Non-pigmented ciliary epithelial cell (primary cell): ENCODE measurements around the gene ENG.
"Not testable (repeated sequence)": the region's sequence is repeated elsewhere in the genome, so short reads cannot be mapped to it uniquely, and the experiment has no call there.

Source experiments
- DNase-seq: peaks from one replicate; pipeline ENCODE4 v3.0.0-alpha.2; 2010; ENCODE audit warnings: low read depth

The ENG gene

DNA sequence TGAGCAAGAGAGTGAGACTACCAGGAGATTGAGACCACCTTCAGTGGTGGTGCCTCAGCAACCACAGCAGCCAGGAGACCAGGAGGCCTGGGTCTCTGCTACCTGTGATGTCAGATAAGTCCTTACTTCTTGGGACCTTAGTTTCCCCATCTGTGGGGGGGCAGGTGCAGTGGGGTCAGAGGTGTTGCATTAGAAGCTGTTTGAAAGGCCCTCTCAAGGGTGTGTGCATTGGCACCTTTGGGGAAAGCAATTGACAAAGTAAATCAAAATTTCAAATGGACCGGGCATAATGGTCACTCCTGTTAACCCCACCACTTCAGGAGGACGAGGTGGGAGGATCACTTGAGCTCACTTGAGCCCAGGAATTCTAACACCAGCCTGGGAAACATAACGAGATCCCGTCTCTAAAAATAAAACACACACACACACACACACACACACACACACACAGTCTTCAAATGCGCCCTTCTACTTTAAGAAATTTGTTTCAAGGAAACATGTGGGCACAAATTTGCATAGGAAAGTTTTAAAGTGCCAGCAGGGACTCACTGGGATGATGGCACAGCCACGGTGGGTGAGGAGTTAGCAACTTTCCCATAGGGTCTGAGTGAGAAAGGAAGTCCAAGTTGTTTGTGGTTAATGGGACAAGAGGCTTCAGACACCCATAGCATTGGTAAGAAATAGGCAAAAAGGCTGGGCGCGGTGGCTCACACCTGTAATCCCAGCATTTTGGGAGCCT is 24.4 kb upstream of the ENG start:
- DNase-seq: no peak

DNA sequence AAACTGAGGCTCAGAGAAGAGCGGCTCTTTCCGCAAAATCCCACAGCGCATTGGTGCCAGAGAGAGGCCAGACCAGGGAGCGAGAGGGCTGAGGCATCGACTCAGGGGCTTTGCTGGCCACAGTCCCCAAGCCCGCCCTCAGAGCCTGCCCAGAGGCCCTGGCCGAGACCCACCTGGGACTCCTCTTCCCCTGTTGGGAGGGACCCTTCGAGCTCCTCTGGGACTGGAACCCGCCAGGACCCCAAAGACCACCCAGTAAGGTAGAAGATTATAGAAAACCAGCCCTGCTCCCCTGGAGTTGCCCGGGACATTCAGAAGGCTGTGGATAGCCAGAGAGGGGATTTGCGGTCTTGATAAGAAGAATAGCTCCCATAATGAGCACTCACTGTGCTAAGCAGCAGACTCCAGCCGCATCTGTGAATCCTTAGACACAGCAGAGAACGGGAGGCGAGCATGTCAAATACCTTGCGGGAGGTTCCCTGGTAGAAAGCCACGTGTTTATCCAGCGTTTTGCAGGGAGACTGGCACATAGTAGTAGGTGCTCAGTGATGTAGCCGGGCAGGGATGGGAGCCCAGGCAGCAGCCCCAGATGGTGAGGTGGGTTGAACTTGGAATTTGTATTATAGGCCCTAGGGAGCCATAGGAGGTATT is 23.7 kb upstream of the ENG start:
- DNase-seq: no peak

- DNase-seq: no peak
Observed at GRCh38 chr9:127877566-127877998, 23.1 kb upstream of the ENG start, which contains the start of gene AK1. TSS of gene AK1 (minus strand) at chr9:127877675. CDS start at chr9:127874617, 3,058 bp downstream.

DNA sequence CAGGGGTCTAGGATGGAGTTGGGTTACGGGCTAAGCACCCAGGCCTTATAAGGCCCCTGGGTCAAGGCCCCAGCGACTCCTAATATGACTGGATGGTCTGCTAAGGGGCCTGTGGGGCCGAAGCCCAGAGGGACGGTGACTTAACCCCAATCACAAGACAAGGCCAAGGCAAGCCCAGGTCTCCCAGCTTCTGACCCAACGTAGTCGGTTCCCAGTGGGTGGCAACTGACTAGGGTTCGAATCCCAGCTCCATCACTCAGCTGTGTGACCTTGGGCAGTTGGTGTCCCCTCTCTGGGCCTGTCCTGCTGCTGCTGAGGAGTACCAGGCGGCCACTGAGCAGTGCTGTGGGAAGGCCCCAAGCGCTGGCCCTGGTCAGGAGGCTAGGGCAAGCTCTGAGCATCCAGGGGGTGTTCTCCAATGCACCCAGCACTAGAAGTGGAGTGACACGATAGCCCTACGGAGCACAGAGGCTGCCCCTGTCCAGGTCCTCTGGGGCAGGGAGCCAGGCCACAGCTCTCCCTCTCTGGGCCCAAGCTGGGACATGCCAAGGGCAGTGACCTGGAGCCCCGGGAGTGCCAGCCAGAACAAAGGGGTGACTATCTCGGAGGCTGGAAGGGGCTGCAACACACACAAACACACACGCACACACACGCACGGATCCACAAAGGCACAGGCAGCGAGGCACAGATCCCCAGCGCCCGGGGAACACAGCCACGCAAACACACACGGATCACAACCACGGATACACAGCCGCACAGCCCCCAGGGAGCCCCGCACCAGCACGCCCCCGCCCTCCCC is 22.5 kb upstream of the ENG start:
- DNase-seq: no peak

DNA sequence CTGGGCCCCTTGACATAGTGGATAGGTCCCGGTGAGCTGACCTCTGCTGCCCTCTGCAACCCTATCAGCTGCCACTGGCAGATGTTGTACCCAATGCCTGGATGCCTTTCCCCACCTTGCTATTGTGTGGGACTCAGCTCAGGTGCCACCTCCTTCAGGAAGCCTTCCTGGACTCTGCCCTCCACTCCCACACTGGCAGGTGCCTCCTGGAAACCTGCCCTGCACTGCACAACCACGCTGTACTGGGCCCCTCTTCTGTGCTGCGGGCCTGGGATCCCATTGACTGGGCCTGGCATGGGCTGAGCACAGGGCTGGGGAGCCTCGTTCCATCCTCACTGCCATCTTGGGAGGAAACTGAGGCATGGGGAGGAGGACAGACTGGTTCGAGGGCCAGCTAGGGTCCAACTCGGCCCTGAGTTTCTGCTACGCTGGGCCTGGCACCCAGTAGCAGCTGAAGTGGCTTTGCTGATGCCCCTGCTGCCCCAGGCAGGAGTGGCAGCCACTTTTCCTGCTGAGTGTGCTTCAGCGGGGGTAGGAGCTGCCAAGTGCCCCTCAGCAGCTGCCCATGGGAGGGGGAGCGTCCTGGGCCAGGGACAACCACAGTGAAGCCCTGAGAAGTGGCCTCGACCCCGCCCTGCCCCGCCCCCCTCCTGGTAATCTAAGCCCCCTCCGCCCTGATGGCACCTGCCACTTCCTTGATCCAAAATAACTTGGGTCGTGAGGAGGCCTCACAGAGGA is 21.7 kb upstream of the ENG start:
- no peak for DNase-seq

DNA sequence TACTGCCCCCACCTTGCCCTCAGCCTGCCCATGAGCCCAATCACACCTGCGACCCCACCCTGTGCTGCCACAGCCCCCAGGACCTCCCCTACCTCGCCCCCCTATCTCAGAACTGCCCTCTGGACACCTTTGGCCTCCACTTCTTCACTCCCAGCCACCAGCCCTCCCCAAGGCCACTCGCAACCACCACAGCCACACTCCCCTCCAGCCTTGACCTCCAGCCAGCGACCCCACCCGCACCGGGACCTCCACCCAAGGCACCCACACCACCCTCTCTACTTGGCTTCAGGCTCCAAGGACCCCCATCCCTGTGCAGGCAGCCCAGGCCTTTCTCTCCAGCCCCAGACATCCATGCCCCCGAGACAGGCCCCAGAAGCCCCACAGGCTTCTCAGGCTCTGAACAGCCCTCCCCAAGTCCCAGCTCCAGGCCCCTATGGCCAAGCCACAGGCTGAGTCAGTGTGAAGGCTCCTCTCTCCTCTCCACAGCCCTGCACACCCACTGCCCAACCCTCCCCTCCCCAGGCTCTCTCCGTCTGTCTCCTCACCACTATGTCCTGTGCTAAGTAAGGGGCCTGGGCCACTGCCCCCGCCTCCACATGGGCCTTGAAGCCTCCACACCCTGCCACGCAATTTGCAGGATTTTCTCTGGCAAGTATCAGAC is 21.0 kb upstream of the ENG start:
- DNase-seq: peak; percentile 22

- no peak for DNase-seq
Observed at GRCh38 chr9:127874301-127875221, 20.1 kb upstream of the ENG start.

DNA sequence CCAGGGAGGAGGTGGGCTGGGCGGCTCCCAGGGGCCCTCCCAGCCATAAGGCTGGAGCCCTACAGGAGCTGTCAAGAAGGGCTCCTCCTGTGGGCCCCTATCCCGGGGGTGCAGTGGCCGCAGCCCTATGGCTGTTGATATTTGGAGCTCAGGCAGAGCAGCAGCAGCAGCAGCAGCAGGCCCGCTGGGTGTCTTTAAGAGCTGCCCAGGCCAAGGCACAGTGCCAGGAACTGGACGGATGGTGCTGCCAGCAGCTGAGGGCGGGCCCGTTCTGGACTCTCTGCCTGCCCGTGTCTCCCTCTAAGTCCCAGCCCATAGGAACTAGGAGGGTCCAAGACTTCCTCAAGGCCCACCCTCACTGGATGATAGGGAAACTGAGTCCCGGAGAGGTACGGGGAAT is 19.4 kb upstream of the ENG start:
- DNase-seq: no peak

DNA sequence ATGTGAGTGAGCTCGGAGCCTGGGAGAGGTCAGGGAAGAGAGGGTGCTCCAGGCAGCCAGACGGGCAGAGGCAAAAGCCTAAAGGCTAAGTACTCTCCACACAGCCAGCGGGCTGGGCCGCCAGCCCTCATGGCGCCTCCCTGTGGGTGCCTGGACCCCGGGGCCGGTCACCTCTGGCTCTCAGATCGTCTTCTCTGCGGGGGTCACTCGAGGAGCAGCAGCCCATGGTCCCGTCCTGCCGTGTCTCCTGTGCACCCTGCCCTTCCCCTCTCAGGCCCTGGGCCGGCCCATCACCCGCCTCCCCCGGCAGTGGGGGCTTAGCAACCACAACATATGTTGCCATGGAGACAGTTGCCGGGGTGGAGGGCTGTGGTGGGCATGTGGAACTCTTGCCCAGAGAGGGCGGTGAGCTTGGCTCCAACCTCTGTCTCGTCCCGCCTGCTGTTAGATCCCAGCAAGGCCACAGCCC is 18.8 kb upstream of the ENG start:
- DNase-seq: no peak

GRCh38 chr9:127872369-127873222 is 18.1 kb upstream of the ENG start:
- no peak for DNase-seq

DNA sequence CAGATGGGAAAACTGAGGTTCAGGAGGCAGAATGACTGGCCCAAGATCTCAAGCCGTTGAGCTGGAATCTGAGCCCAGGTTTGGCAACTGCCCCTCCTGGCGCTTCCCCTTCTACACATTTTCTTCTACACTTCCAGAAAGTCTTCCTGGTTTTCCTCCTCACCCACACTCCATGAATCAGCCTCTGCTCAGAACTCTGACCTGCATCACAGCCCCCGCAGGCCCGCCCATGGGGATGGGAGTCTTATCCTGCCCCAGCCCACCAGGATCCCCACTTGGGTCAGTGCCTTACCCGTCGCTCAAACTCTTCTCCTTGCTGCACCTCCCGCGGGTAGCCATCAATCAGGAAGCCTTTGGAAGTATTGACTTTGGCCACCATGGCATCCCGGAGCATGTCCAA is 17.1 kb upstream of the ENG start:
- DNase-seq: no peak

GRCh38 chr9:127870887-127871286 is 16.4 kb upstream of the ENG start:
- DNase-seq: no peak

- not testable (repeated sequence) for DNase-seq
Observed at GRCh38 chr9:127870153-127870491, 15.7 kb upstream of the ENG start.

- DNase-seq: no peak
Observed at GRCh38 chr9:127869310-127870152, 15.1 kb upstream of the ENG start.

DNA sequence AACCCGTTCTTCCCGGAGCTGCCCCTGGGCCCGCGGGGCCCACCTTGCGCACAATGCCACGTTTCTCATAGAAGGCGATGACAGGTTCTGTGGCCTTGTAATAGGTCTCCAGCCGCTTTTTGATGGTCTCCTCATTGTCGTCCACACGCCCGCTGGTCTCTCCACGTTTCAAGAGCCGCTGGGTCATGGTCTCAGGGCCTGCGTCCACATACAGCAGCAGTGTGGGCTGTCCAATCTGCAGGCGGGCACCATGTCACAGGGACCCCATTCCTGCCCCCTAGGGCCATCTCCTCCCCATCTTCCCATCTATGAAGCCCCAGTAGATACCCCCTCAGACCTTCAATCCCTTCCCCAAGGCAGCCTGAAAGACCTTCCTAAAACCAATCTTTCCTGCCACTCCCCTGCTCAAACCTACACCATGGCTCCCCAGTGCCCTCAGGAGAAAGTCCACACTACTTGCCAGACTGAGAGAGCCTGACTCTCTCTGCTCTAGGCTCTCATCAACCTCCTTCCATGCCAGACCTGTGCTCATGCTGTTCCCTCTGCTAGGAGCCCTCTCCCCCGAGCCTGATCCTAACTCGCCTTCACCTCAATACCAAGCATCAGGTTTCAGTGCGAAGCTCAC is 13.9 kb upstream of the ENG start:
- no peak for DNase-seq

- no peak for DNase-seq
Observed at GRCh38 chr9:127867356-127868277, 13.2 kb upstream of the ENG start.

DNA sequence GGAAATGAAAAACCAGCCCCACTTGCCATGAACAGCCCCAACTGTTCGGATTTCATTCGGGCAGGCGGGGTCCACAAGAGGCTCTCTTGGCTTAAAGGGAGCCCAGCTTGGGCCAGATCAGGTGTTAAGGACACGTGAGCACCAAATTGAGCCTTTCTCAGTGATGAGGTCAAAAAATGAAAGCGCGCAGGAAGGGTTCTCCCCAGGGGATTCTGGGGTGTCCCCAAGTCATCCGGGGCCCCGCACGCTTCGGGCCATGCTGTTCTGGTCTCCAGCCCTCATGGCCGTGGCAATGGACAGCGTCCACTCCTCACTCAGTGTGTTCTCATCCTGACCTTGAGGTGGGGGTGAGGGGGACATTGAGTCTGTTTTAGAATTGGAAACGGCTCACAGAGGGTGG is 12.1 kb upstream of the ENG start:
- DNase-seq: no peak
